ENCODE results near the gene THOC5. TPM values are rescaled to one million over a fixed set of nuclear protein-coding genes. Genes with fewer than 3 reads are reported as not detected.
"Not testable (repeated sequence)": the region's sequence is repeated elsewhere in the genome, so short reads cannot be mapped to it uniquely, and the experiment has no call there.

Gene THOC5
- total and polyA plus RNA-seq, 2 experiments from 2014 or later: 31.4 to 41.3 TPM

DNA sequence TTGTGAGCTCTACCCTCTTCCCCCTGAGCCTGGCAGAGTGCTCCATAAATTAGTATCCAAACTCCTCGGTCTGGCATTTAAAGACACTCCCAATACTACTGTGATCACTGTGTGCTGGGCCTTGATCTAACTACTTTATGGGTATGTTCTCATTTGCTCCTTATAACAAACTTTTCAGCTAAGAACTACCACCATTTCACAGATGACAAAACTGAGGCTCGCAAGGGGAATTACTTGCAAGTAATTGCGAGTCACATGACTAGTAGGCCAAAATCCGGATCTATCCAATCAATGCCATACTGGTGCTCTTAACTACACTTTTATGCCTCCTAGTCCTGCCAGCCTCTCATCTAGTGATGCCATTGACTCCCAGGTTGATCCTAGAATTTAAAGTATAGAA is 3.6 kb downstream of the THOC5 start:
- no peak for TF ChIP-seq CTCF (IDR thresholded peaks at IDR 0.05; ENCODE audit: low read depth, low read length)
- Histone ChIP-seq H3K27me3 (no peaks in the 10 kb centered on the region), H3K36me3 (peaks cover 10% of the 10 kb centered on the region), H3K9me3 (ENCODE audit: low read depth) (no peaks in the 10 kb centered on the region), H3K4me3 (no peak overlapping the region), H3K27ac (no peak overlapping the region), H3K4me1 (ENCODE audit: low read depth) (no peaks in the 10 kb centered on the region)
- no peak for DNase-seq (ENCODE audit: low read depth in 1 of 2, low spot score in 1 of 2)

GRCh38 chr22:29545045-29545444 is 8.5 kb downstream of the THOC5 start:
- not testable (repeated sequence) for DNase-seq (ENCODE audit: low read depth in 1 of 2, low spot score in 1 of 2); H3K4me3 ChIP-seq
- H3K36me3 ChIP-seq: peaks cover 40% of the 10 kb centered on the region

GRCh38 chr22:29541845-29542244 is 11.7 kb downstream of the THOC5 start:
- H3K36me3 ChIP-seq: peaks cover 59% of the 10 kb centered on the region
- DNase-seq (ENCODE audit: low read depth in 1 of 2, low spot score in 1 of 2): no peak
- H3K27ac ChIP-seq: no peak overlapping the region
- no peak overlapping the region for H3K4me3 ChIP-seq
- no peaks in the 10 kb centered on the region for H3K27me3 ChIP-seq
- H3K4me1 ChIP-seq (ENCODE audit: low read depth): no peaks in the 10 kb centered on the region
- no peaks in the 10 kb centered on the region for H3K9me3 ChIP-seq (ENCODE audit: low read depth)
- TF ChIP-seq CTCF (IDR thresholded peaks at IDR 0.05; ENCODE audit: low read depth, low read length): no peak

More at GRCh38 chr22:29545045-29545444, 8.5 kb downstream of the THOC5 start:
- H3K27ac ChIP-seq; H3K27me3 ChIP-seq; H3K4me1 ChIP-seq (ENCODE audit: low read depth); H3K9me3 ChIP-seq (ENCODE audit: low read depth): not testable (repeated sequence)

- TF ChIP-seq CTCF (IDR thresholded peaks at IDR 0.05; ENCODE audit: low read depth, low read length): no peak
- Histone ChIP-seq H3K27ac (no peak overlapping the region), H3K27me3 (no peaks in the 10 kb centered on the region), H3K36me3 (peaks cover 58% of the 10 kb centered on the region), H3K9me3 (ENCODE audit: low read depth) (no peaks in the 10 kb centered on the region), H3K4me1 (ENCODE audit: low read depth) (no peaks in the 10 kb centered on the region), H3K4me3 (no peak overlapping the region)
- DNase-seq (ENCODE audit: low read depth in 1 of 2, low spot score in 1 of 2): peak in 1 of 2 donors; percentile 12
Measured at GRCh38 chr22:29539105-29539504, 14.5 kb downstream of the THOC5 start.

- Histone ChIP-seq H3K4me1 (ENCODE audit: low read depth) (no peaks in the 10 kb centered on the region), H3K4me3 (no peak overlapping the region), H3K27ac (no peak overlapping the region), H3K9me3 (ENCODE audit: low read depth) (no peaks in the 10 kb centered on the region), H3K27me3 (no peaks in the 10 kb centered on the region), H3K36me3 (peaks cover 60% of the 10 kb centered on the region)
- TF ChIP-seq CTCF (IDR thresholded peaks at IDR 0.05; ENCODE audit: low read depth, low read length): no peak
- DNase-seq (ENCODE audit: low read depth in 1 of 2, low spot score in 1 of 2): no peak
Measured at GRCh38 chr22:29536411-29536810, 17.1 kb downstream of the THOC5 start.

GRCh38 chr22:29531419-29531818 is 22.1 kb downstream of the THOC5 start:
- Histone ChIP-seq H3K9me3 (ENCODE audit: low read depth) (no peaks in the 10 kb centered on the region), H3K27ac (no peak overlapping the region), H3K4me3 (no peak overlapping the region), H3K4me1 (ENCODE audit: low read depth) (no peaks in the 10 kb centered on the region), H3K27me3 (no peaks in the 10 kb centered on the region), H3K36me3 (peaks cover 56% of the 10 kb centered on the region)
- no peak for TF ChIP-seq CTCF (IDR thresholded peaks at IDR 0.05; ENCODE audit: low read depth, low read length)
- DNase-seq (ENCODE audit: low read depth in 1 of 2, low spot score in 1 of 2): no peak

All from cardiac muscle cell (in vitro differentiated cells and primary cell).